Measurements from ENCODE around the gene FXYD4. TPM values are rescaled to one million over a fixed set of nuclear protein-coding genes. Genes with fewer than 3 reads are reported as not detected.

The FXYD4 gene
- total RNA-seq, 1 experiment from 2014 or later, result not detected

GRCh38 chr10:43389867-43390266 is 18.4 kb downstream of the FXYD4 start:
- DNase-seq (ENCODE audit: low spot score) (no peak), ATAC-seq (no peak)
- Mint-ChIP-seq H3K27me3 (ENCODE audit: low read depth) (no peaks in the 10 kb centered on the region), H3K4me1 (peaks cover 28% of the 10 kb centered on the region), H3K36me3 (peaks cover 89% of the 10 kb centered on the region), H3K9me3 (no peaks in the 10 kb centered on the region), H3K27ac (no peak overlapping the region), H3K4me3 (no peak overlapping the region)
- ChIA-PET POLR2A (no interaction called here), CTCF (interaction anchor here (0.6 to 1.2 kb wide), 3 partner anchors 8 to 69 kb away, joined by 3 read pairs; no protein-coding TSS in a partner anchor)
- TF ChIP-seq ZNF263 (CRISPR knock-in tag; IDR thresholded peaks at IDR 0.05; ENCODE audit: low read depth) (no peak), MYBL2 (CRISPR knock-in tag; IDR thresholded peaks at IDR 0.05) (no peak)

DNA sequence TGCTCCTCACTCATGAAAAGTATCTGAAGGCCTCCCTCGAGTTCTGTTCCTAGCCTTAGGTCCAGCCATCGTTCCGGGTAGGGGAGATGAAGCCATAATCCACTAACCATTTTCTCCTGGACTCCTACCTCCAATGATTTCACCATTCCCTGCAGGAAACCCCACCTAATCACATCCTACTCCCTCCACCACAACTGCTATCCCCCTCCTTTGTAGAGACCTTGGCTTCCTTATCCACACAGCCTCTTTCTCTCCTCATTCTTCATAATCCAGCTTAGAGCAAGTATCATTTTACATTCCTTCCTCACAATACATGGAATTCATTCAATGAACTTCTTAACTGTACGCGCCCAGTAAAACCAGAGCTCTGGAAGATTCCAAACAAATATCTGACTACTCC is 18.9 kb downstream of the FXYD4 start:
- ATAC-seq, result no peak
- ChIA-PET POLR2A (interaction anchor here (0.7 kb wide), 1 partner anchor 41 kb away, joined by 3 read pairs; no protein-coding TSS in a partner anchor), CTCF (interaction anchor here (0.8 to 1.2 kb wide), 4 partner anchors 8 to 68 kb away, joined by 3 to 4 read pairs (median 4); no protein-coding TSS in a partner anchor)
- Mint-ChIP-seq H3K4me3 (no peak overlapping the region), H3K27me3 (ENCODE audit: low read depth) (no peaks in the 10 kb centered on the region), H3K4me1 (peaks cover 32% of the 10 kb centered on the region), H3K27ac (peak overlapping the region; percentile 68), H3K9me3 (no peaks in the 10 kb centered on the region), H3K36me3 (peaks cover 94% of the 10 kb centered on the region)
- no peak for DNase-seq (ENCODE audit: low spot score)
- TF ChIP-seq IRF2 (CRISPR knock-in tag; IDR thresholded peaks at IDR 0.05; ENCODE audit: borderline replicate concordance, low read depth) (no peak), CREB1 (CRISPR knock-in tag; IDR thresholded peaks at IDR 0.05) (no peak), IRF1 (CRISPR knock-in tag; IDR thresholded peaks at IDR 0.05) (no peak), GABPB1 (CRISPR knock-in tag; IDR thresholded peaks at IDR 0.05) (no peak)
- TF ChIP-seq, protein P1, sequence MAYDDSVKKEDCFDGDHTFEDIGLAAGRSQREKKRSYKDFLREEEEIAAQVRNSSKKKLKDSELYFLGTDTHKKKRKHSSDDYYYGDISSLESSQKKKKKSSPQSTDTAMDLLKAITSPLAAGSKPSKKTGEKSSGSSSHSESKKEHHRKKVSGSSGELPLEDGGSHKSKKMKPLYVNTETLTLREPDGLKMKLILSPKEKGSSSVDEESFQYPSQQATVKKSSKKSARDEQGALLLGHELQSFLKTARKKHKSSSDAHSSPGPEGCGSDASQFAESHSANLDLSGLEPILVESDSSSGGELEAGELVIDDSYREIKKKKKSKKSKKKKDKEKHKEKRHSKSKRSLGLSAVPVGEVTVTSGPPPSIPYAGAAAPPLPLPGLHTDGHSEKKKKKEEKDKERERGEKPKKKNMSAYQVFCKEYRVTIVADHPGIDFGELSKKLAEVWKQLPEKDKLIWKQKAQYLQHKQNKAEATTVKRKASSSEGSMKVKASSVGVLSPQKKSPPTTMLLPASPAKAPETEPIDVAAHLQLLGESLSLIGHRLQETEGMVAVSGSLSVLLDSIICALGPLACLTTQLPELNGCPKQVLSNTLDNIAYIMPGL (CRISPR knock-in tag; IDR thresholded peaks at IDR 0.05), result no peak
- TF ChIP-seq, protein P2, sequence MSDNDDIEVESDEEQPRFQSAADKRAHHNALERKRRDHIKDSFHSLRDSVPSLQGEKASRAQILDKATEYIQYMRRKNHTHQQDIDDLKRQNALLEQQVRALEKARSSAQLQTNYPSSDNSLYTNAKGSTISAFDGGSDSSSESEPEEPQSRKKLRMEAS (CRISPR knock-in tag; IDR thresholded peaks at IDR 0.05), result no peak

- ChIA-PET CTCF (interaction anchor here (0.6 to 1.2 kb wide), 5 partner anchors 8 to 189 kb away, joined by 3 to 4 read pairs (median 3); no protein-coding TSS in a partner anchor), POLR2A (interaction anchor here (0.7 kb wide), 1 partner anchor 41 kb away, joined by 3 read pairs; no protein-coding TSS in a partner anchor)
- DNase-seq (ENCODE audit: low spot score) (no peak), ATAC-seq (peak; percentile 79)
- TF ChIP-seq, protein P3, sequence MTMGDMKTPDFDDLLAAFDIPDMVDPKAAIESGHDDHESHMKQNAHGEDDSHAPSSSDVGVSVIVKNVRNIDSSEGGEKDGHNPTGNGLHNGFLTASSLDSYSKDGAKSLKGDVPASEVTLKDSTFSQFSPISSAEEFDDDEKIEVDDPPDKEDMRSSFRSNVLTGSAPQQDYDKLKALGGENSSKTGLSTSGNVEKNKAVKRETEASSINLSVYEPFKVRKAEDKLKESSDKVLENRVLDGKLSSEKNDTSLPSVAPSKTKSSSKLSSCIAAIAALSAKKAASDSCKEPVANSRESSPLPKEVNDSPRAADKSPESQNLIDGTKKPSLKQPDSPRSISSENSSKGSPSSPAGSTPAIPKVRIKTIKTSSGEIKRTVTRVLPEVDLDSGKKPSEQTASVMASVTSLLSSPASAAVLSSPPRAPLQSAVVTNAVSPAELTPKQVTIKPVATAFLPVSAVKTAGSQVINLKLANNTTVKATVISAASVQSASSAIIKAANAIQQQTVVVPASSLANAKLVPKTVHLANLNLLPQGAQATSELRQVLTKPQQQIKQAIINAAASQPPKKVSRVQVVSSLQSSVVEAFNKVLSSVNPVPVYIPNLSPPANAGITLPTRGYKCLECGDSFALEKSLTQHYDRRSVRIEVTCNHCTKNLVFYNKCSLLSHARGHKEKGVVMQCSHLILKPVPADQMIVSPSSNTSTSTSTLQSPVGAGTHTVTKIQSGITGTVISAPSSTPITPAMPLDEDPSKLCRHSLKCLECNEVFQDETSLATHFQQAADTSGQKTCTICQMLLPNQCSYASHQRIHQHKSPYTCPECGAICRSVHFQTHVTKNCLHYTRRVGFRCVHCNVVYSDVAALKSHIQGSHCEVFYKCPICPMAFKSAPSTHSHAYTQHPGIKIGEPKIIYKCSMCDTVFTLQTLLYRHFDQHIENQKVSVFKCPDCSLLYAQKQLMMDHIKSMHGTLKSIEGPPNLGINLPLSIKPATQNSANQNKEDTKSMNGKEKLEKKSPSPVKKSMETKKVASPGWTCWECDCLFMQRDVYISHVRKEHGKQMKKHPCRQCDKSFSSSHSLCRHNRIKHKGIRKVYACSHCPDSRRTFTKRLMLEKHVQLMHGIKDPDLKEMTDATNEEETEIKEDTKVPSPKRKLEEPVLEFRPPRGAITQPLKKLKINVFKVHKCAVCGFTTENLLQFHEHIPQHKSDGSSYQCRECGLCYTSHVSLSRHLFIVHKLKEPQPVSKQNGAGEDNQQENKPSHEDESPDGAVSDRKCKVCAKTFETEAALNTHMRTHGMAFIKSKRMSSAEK (CRISPR knock-in tag; IDR thresholded peaks at IDR 0.05; ENCODE audit: borderline replicate concordance), result no peak
- TF ChIP-seq ZMAT4 (CRISPR knock-in tag; IDR thresholded peaks at IDR 0.05) (no peak), ARID4B (CRISPR knock-in tag; IDR thresholded peaks at IDR 0.05; ENCODE audit: borderline replicate concordance) (no peak), NR2C2 (CRISPR knock-in tag; IDR thresholded peaks at IDR 0.05) (no peak), RELA (CRISPR knock-in tag; IDR thresholded peaks at IDR 0.05; ENCODE audit: borderline replicate concordance) (no peak), NFE2L1 (CRISPR knock-in tag; IDR thresholded peaks at IDR 0.05) (no peak), EMX1 (CRISPR knock-in tag; IDR thresholded peaks at IDR 0.05) (no peak)
- TF ChIP-seq, protein P4, sequence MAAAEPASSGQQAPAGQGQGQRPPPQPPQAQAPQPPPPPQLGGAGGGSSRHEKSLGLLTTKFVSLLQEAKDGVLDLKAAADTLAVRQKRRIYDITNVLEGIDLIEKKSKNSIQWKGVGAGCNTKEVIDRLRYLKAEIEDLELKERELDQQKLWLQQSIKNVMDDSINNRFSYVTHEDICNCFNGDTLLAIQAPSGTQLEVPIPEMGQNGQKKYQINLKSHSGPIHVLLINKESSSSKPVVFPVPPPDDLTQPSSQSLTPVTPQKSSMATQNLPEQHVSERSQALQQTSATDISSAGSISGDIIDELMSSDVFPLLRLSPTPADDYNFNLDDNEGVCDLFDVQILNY (CRISPR knock-in tag; IDR thresholded peaks at IDR 0.05), result no peak
- Mint-ChIP-seq H3K4me3 (no peak overlapping the region), H3K27me3 (ENCODE audit: low read depth) (no peaks in the 10 kb centered on the region), H3K36me3 (peaks cover 91% of the 10 kb centered on the region), H3K9me3 (no peaks in the 10 kb centered on the region), H3K4me1 (peaks cover 36% of the 10 kb centered on the region), H3K27ac (peak overlapping the region; percentile 68)
These were observed 19.3 kb downstream of the FXYD4 start for GRCh38 chr10:43390759-43391158.

All from WTC11 (cell line).